Measurements from ENCODE around the gene KDM2A.

The KDM2A gene

DNA sequence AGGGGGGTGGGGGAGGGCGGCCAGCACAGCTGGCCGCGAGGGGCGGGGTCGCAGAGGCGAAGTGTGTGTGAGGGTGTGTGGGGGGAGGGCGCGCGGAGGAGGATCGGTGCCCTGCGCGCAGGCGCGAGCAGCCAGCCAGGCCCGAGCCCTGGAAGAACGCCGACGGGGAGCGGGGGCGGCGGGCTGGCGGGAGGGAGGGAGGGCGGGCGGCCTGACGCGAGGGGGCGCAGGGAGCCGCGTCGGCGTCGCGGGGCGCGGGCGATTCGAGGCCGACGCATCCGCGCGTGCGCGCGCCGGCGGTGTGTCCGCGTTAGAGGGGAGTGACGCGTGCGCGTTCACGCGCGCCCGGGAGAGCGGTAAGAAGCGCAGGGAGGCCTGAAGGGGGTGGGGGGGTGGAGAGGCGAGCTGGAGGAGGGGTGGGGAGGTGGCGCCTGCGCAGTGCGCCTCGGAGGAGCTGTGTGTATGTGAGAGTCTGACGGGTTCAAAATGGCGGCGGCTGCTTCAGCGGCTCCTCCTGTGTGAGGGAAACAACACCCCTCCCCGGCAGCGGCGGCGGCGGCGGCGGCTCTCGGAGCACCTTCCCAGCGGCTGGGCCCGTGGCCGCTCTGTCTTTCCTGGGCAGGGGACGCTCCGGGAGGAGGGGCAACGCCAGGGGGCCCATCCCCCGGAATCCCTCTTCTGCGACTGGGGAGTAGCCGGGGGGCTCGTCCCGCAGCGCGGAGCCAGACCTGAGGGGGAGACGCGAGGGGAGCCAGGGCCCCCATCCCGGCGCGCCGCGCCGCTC is at the start of gene KDM2A:
Gene KDM2A, plus strand, starts transcription at position 463 of the 784 bp plus-strand sequence. CDS start 2,054 bp downstream, outside the sequence.
- DNase-seq = peak; percentile 99

DNA sequence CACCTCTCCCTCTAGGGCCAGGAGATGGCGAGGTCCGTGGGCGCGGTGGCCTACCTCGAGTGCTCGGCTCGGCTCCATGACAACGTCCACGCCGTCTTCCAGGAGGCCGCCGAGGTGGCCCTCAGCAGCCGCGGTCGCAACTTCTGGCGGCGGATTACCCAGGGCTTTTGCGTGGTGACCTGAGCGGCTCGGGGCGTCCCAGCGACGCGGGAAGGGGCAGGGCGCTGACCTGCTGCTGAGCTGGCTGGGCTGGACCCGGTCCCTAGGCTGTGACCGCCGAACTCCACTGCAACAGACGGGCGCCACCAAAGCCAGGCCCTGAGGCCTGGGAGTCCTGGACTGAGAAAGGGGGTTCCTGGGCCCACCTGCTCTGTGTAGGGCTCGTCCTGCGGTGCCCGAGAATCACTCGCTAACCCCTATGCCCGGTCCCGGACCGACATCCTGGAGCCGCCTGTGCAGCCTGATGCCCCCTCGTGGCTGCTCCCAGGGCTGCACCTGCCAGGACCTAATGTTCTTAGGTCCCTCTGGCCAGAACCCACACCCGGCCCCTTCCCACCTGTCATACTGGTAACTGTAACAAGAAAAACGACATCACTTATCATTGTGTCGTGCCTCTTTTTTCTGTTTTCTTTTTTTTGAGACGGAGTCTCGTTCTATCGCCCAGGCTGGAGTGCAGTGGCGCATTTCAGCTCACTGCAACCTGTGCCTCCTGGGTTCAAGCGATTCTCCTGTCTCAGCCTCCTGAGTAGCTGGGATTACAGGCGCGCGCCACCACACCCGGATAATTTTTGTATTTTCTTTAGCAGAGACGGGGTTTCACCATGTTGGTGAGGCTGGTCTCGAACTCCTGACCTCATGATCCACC is 47.4 kb upstream of the KDM2A start:
- DNase-seq = peak; percentile 23

DNA sequence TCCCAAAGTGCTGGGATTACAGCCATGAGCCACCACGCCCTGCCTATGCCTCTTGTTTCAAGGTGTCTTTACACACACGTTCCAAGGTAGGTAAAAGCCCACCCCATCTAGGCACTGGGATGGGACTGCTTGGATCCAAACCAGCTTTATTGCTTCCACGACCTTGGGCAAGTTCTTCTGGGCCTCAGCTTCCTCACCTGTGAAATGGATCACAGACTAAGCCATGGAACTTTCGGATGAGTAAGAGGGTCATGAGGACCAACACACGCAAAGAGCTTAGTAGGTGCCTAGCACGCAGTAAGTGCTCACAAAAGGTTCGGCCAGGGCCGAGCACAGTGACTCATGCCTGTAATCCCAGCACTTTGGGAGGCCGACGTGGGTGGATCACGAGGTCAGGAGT is 46.8 kb upstream of the KDM2A start:
- DNase-seq = no peak

DNA sequence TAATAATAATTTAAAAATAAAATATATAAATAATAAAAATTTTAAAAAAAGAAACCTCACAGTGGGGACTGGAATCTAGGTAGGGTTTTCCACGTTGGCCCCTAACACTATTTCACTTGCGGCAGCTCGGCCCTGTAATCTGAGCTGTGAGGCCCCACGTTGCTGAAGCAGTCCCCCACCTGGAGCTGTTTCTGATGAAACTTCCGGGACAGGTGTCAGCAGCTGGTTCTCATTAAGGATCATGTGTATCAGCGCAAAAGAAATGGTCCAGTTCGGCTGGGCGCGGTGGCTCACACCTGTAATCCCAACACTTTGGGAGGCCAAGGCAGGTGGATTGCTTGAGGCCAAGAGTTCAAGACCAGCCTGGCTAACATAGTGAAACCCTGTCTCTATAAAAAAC is 45.2 kb upstream of the KDM2A start:
- DNase-seq = no peak

DNA sequence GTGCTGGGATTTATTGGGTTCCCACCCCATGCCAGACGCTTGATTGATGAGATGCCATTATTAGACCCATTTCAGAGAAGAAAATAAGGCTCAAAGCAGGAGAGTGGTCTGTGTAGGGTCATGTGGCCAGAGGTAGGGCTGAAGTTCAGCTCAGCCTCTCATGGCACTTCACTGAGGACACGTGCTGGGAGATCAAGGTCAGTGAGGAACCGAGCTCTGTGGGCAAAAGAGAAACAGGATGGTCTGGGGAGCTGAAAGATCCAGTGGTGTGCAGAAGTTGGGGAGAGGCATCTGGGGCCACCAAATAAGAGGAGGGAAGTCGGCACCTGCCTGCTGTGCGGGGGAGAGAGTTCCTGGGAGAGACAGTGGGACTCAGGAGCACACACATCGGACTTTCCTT is 42.9 kb upstream of the KDM2A start:
- DNase-seq = no peak

DNA sequence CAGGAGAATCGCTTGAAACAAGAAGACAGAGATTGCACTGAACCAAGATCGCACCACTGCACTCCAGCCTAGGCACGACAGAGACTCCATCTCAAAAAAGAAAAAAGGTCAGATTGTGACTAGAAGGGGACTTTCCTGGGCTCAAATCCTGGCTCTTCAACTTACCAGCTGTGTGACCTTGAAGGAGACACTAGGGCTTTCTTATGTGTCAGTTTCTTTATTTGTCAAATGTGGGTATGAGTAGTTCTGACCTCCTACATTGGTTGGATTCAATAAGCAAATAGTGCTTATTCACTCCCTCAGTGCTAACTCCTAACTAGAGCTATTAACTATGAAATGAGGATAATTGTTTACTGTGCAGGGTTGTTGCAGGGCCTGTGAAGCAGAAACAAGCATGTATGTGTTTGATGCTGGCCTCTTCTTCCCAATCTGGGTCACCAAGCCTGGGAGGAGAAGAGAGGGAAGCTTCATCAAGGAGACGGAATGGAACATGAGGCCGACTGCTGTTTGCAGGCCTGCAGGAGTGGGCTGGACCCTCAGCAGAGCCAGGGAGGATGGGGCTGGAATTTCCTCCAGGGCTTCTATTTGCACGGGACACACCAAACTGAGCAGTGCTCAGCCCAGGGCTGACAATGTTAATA is 39.9 kb upstream of the KDM2A start:
- DNase-seq = no peak

DNA sequence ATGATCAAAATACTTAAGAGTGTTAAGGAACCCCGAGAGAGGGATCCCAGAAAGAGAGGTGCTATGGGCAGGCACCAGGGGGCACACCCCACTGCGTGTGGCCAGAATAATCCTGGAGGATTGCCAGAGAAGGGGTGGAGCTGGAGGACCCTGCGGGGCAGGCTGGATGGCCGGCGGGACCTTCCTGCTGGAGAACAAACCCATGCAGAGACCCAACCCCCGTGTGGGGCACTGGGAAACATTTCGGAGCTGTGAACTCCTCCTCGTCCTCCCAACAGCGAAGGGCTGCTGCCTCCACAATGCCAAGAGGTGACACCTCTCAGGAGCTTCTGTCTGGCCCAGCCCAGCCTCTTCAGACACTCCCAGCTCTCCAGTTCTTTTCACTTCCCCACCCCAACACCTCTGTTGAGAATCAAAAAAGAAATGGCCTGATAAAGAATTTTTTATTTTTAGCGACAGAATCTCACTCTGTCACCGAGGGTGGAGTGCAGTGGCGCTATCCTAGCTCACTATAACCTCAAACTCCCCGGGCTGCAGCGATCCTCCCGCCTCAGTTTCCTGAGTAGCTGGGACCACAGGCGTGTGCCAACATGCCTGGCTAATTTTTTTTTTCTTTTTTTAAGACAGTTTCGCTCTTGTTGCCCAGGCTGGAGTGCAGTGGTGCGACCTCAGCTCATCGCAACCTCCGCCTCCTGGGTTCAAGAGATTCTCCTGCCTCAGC is 36.8 kb upstream of the KDM2A start:
- DNase-seq = no peak

DNA sequence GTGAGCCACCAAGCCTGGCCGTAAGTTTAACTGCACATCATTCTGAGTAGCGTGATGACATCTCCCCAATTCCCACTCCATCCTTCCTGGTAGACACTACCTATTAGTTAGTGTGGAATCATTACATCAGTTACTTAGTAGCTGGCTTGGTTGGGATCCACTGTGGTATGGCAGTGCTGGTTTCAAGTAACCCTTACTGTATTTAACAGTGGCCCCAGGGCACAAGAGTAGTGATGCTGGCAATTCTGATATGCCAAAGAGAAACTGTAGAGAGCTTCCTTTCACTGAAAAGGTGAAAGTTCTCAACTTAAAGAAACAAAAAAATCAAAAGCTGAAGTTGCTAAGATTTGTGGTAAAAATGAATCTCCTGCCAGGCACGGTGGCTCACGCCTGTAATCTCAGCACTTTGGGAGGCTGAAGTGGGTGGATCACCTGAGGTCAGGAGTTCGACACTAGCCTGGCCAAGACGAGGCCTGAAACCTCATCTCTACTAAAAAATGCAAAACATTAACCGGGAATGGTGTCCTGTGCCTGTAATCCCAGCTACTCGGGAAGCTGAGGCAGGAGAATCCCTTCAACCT is 35.2 kb upstream of the KDM2A start:
- DNase-seq = no peak

DNA sequence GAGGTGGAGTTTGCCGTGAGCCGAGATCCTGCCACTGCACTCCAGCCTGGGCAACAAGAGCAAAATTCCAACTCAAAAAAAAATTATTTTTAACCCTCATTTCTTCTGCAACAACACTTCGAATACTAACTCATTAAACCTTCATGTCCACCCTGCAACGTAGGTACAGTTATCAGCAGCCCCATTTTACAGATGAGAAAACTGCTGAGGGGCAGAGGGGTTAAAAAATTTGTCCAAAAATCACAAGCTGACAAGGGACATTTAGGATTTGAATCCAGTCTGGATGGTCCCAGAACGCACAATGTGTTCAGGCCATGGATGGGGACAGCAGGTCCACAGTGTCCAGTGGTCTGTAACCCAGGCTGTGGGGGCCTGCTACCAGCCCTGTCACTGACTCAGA is 33.4 kb upstream of the KDM2A start:
- DNase-seq = no peak

DNA sequence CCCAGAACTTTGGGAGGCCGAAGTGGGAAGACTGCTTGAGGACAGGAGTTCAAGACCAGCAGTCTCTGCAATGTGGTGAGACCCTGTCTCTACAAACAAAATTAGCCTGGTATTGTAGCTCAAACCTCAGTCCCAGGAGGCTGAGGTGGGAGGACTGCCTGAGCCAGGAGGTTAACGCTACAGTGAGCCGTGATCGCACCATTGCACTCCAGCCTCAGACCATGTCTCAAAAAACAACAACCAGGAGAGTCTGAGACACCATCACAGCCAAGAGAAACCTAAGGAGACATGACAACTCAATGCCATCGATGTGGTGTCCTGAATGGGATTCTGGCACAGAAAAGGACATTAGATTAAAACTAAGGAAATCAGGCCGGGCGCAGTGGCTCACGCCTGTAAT is 28.3 kb upstream of the KDM2A start:
- DNase-seq = no peak

DNA sequence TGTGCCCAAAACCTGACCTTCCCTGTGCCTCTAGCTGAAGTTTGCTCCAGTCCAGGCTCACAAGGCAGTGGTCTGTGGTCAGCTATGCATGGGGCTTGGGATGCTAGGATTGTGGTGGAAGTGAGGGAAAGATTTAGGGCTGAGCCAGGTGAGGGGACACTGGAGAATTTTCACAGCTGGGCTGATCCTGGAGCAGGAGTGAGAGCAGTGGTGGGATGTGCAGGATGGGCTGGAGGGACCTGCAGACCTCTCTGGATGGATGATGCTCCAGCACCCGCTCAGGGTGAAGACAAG is 23.9 kb upstream of the KDM2A start:
- DNase-seq = no peak

DNA sequence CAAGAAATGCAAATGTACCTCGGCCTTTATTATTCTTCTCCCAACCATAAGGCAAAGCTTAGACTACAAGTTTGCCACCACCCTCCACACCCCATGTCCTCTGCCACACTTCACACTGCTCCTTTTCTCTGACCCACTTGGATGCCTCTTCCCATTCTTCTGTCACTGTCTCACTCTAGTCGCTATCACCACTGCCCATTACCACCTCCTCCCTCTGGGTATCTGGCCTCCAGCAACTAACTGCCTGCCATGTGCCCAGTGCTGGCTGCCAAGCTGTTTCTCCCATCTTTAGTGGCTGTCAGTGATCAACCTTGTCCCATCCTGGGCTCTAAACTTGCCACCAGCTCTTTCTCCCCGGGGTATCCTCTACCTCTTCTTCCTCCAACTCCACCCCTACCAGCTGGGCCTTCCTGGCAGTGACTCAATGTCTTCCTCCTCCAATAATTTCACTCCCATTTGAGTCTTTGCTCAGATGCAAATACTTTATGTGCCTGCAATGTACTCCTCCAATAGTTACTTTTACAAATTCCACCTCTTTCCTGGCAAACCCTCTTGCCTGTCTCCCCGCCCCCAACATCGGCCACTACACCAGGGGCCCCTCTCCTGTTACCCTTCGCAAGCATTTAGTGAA is 20.1 kb upstream of the KDM2A start:
- no peak for DNase-seq

DNA sequence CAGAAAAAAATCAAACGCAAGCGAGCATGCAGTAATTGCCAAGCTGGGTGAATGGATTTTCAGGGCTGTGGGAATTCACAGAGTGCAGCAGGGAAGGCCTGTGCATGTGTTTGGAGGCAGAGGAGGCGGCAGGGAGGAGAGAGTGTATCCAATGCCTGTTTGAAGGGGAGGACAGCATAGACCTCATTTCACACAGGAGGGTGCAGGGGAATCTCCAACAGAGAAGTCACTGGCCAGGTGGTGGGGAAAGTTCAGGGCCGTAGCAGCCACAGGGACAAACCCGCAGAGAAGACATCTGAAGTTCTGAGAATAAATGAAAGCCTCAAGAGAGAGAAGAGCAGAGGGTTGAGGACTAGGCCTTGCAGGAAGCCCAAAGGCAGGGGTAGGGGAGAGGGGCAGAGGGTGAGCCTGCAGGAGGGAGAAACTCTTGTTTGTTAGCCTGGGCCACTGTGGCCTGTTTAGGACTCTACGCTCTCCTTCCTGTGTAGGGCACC is 19.2 kb upstream of the KDM2A start:
- DNase-seq = no peak

DNA sequence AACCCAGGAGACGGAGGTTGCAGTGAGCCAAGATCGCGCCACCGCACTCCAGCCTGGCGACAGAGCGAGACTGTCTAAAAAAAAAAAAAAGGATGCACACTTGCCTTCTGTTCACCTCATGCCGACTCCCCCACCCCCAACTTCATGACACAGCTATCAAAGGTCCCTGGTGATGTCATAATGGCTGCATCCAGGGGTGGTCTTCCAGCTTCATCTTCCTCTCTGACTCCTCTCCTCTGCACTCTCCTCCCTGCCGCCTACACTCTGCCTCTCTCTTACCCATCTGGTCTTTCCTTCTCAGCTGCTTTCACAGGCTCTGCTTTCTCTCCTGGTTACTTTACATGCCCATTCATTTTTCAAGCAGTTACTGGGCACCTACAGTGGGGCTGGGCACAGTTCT is 16.4 kb upstream of the KDM2A start:
- no peak for DNase-seq

DNA sequence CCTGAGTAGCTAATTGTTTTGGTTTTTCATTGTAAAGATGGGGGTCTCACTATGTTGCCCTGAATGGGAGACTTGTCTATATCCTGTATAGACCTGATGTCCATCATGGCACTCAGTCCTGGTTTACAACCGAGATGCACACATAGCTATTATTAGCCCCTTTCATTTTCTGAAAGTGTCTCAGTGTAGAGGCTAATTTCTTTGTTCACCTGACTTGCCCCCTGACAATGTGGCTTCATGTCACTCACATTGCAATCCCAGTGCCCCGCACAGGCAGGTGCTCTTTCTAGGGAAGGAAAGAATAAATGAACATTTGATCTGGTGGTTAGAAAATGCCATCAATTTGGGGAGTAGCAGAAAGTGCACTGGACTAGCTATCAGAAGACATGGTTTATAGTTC is 13.1 kb upstream of the KDM2A start:
- no peak for DNase-seq

DNA sequence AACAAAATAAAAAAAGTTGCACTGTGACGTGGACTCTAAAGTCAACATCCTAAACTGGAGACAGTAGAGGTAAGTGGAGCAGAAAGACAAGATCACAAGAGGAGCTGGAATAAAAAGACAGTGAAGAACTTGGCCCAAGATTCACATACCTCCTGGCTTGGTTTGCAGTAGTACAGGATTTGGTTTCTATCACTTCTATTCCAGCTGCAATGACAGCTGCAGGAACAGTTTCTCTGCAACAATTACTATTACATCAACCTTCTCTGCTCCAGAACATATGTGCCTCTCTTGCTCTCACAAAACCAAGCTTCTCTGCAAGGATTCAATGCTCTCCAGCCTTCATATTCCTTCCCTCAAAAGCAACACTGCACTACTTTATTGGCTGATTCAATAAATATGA is 7.8 kb upstream of the KDM2A start:
- DNase-seq = no peak

DNA sequence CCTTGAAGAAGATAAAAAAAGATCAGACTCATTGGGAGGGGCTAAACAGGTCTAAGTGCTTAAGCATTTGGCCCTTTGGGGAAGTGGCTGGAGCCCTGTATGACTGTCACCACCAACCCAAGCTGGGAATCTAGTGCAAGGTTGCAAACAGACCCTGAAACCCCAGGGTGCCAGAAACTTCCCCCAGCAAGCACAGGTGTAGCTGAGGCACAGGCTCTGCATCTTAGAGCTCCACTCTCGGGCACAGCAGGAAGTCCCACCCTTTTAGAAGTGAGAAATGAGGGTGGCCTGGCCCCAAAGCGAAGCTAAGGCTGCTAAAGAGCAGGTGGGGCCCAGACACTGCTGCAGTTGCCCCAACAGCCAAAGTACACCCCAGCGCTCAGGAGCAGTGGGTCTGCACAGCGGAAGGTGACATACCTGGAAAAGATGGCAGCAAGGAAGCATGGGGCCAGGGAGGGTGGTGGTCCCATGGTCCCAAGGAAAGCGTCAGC is 5.8 kb upstream of the KDM2A start:
- no peak for DNase-seq

DNA sequence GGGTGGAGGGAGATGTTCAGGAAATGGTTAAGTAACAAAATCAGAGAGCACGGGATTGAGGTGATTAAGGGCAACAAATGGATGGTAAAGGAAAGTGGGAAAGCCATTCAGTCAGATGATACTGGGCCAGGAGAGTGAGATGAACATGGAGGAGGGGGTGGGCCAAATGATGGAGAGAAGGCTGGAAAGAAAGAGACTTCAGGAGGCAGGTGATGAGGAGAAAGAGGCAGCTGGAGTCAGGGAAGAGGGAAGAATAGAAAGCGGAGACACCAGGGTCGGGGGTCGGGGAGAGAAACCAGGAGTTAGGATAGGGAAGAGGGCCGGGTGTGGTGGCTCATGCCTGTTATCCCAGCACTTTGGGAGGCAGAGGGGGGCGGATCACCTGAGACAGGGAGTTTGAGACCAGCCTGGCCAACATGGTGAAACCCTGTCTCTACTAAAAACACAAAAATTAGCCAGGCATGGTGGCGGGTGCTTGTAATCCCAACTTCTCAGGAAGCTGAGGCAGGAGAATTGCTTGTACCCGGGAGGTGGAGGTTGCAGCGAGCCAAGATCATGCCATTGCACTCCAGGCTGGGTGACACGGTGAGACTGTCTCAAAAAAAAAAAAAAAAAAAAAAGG is 4.7 kb upstream of the KDM2A start:
- no peak for DNase-seq

DNA sequence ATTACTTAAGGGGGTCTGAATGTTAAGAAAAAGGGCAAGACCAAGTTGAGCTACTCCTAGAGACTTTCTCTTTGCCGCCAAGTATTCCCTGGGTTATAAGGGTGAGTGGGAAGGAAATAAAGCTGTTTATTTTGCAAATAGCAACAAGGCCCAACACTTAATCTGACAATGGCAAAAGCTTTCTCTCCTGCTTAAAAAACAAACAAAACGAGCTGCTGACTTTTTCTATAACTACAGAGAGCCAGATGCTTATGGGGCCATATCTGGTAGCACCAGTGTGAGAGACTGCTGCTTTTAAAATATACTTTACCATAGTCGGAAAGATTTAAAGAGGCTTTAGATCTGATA is 2.3 kb upstream of the KDM2A start:
- no peak for DNase-seq

DNA sequence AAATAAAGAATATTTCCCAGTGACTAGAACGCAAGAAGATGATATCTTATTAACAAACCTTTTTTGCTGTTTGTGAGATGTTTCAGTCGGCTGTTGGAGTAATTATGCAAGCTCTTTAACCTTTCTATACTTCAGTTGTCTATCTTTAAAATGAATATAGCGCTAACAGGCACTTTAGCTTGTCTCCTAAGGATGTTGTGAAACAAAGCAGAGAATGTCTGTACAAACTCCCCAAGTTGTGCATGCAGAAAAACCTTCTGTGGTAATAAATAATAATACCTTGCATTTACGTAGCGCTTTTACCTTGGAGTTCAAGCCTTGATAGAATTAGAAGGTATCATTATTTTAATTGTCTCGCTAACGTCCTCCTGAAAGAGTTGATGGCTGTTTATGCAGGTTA is 1.9 kb upstream of the KDM2A start:
- no peak for DNase-seq

DNA sequence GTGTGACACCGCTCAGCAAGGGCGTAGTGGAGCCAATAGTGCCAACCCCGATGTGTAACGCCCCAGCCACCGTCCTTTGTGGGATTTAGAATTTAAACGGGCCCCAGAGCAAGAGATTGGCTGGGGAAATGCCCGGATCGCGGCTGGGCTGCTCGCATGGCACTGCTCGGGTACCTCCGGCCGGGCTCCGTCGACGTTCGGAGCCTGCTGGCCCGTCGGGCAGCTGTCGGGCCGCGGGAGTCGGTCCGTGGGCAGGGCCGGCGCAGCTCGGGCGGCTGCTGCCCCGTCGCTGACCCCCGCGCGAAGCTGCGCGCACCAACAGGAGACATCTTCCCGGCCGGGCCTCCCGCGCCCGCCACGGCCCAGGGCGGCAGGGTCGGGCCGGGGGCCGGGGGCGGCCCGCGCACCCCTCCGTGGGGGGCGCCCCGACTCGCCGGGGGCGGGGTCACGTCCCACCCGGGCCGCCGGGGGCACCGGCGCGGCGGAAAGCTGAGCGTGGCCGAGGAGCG is 1.3 kb upstream of the KDM2A start:
- DNase-seq = peak; percentile 66
